Osteoblast (primary cell): ENCODE results near the gene TRHDE. TPM values are rescaled to one million over a fixed set of nuclear protein-coding genes. Genes with fewer than 3 reads are reported as not detected.

Experiments
- DNase-seq: peaks from one replicate; pipeline ENCODE4 v3.0.0; 2011; ENCODE audit warnings: low spot score, mixed read lengths; ENCODE audit not compliant: insufficient read length; ENCODE audit errors: missing footprints
- H2AFZ ChIP-seq: 2 replicates; pipeline ENCODE4 v1.6.0; 2011; ENCODE audit warnings: mild to moderate bottlenecking, low read length
- H3K27ac ChIP-seq: 2 replicates; pipeline ENCODE4 v1.5.1; 2011; ENCODE audit warnings: mild to moderate bottlenecking, low read depth, low read length, moderate library complexity
- H3K27me3 ChIP-seq: 2 replicates; pipeline ENCODE4 v1.6.0; 2012; ENCODE audit warnings: mild to moderate bottlenecking, control low read depth, inconsistent platforms, low read length, moderate library complexity; ENCODE audit not compliant: insufficient read depth
- H3K36me3 ChIP-seq: 2 replicates; pipeline ENCODE4 v1.5.1; 2011; ENCODE audit warnings: mild to moderate bottlenecking, low read length, control low read depth, moderate library complexity; ENCODE audit not compliant: insufficient read depth
- H3K4me1 ChIP-seq: 2 replicates; pipeline ENCODE4 v1.5.1; 2011; ENCODE audit warnings: mild to moderate bottlenecking, low read length, control low read depth, moderate library complexity; ENCODE audit not compliant: insufficient read depth
- H3K4me2 ChIP-seq: 2 replicates; pipeline ENCODE4 v1.6.0; 2011; ENCODE audit warnings: mild to moderate bottlenecking, low read length; ENCODE audit not compliant: insufficient read depth
- H3K4me3 ChIP-seq: fragments of 200-600 bp; sonication (generic); 3 replicates; pipeline ENCODE4 v1.5.1; 2012; ENCODE audit warnings: mild to moderate bottlenecking, low read length, inconsistent platforms; ENCODE audit not compliant: insufficient read depth
- H3K79me2 ChIP-seq: 2 replicates; pipeline ENCODE4 v1.6.0; 2012; ENCODE audit warnings: mild to moderate bottlenecking, low read length, control low read depth, inconsistent platforms; ENCODE audit not compliant: insufficient read depth
- H3K9me3 ChIP-seq: 2 replicates; pipeline ENCODE4 v1.5.1; 2011; ENCODE audit warnings: low read depth, low read length, control low read depth
- H4K20me1 ChIP-seq: 2 replicates; pipeline ENCODE4 v1.6.0; 2012; ENCODE audit warnings: mild to moderate bottlenecking, low read length, control low read depth; ENCODE audit not compliant: insufficient read depth
- total RNA-seq: library from RNA; depleted of rRNA; stranded (reverse); fragments of >200 nt; gene quantifications from 2 replicates; pipeline ENCODE4 v1.2.3, GENCODE V29; 2012
- TF ChIP-seq, protein P1 (sequence below): IDR thresholded peaks from 2 replicates; pipeline ENCODE4 v1.5.1; 2011; ENCODE audit warnings: mild to moderate bottlenecking, low read depth, low read length, moderate library complexity; ENCODE audit errors: extremely low read depth

TRHDE gene
- total RNA-seq, 1 donor, result under 0.01 TPM

DNA sequence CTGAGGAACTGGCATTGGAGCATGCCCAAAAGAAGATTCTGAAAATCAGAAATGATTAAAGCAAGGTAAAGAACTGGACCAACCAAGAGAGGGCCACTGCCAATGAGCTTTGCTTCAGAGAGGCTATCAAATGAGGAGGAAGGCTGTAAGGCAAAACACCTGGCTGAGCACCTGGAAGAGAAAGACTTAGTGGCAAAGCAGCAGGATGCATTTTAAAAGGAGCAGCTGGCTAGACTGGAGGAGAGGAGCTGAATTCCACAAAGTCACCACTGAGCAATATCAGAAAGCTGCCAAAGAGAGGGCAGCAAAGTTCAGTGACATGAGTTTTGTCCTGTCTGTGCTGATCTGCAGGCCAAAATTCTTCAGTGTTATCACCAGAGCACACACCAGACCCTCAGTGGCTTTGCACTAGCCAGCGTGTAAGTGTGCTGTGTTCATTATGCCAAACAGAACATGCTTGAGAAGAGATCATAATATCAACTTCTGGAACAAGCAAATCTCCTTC lies 338.7 kb downstream of the TRHDE start:
- Histone ChIP-seq H4K20me1 (no peaks in the 10 kb centered on the region), H3K36me3 (no peaks in the 10 kb centered on the region), H3K4me1 (no peaks in the 10 kb centered on the region), H3K9me3 (no peaks in the 10 kb centered on the region), H3K4me3 (no peak overlapping the region), H2AFZ (no peak overlapping the region), H3K27ac (no peak overlapping the region), H3K4me2 (no peak overlapping the region), H3K27me3 (no peaks in the 10 kb centered on the region), H3K79me2 (no peaks in the 10 kb centered on the region)
- DNase-seq, result no peak
- TF ChIP-seq, protein P1, sequence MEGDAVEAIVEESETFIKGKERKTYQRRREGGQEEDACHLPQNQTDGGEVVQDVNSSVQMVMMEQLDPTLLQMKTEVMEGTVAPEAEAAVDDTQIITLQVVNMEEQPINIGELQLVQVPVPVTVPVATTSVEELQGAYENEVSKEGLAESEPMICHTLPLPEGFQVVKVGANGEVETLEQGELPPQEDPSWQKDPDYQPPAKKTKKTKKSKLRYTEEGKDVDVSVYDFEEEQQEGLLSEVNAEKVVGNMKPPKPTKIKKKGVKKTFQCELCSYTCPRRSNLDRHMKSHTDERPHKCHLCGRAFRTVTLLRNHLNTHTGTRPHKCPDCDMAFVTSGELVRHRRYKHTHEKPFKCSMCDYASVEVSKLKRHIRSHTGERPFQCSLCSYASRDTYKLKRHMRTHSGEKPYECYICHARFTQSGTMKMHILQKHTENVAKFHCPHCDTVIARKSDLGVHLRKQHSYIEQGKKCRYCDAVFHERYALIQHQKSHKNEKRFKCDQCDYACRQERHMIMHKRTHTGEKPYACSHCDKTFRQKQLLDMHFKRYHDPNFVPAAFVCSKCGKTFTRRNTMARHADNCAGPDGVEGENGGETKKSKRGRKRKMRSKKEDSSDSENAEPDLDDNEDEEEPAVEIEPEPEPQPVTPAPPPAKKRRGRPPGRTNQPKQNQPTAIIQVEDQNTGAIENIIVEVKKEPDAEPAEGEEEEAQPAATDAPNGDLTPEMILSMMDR, result no peak

DNA sequence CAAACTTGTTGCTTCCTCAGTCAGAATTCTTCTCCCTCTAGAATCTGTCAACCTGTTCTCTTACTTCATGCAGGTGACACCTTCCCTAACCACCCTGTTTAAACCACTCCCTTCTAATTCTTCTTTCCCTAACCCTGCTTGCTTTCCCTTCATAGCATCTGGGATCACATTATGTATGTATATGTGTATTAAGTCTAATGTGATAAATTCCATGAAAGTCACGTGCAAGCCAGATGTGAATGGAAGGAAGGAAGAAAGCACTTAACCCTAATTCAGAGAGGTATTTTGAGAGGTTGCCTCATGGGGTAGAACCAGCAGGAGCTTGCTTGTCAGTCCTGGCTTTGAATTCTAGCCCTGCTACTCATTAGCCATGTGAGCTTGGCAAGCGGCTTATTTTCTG lies 340.0 kb downstream of the TRHDE start:
- H3K27me3 ChIP-seq, result no peaks in the 10 kb centered on the region
- no peaks in the 10 kb centered on the region for H3K36me3 ChIP-seq
- no peak overlapping the region for H3K27ac ChIP-seq
- TF ChIP-seq, protein P1, result no peak
- no peak overlapping the region for H2AFZ ChIP-seq
- no peak overlapping the region for H3K4me2 ChIP-seq
- no peaks in the 10 kb centered on the region for H3K4me1 ChIP-seq
- H3K4me3 ChIP-seq, result no peak overlapping the region
- DNase-seq, result no peak
- no peaks in the 10 kb centered on the region for H3K79me2 ChIP-seq
- no peaks in the 10 kb centered on the region for H4K20me1 ChIP-seq
- H3K9me3 ChIP-seq, result no peaks in the 10 kb centered on the region

DNA sequence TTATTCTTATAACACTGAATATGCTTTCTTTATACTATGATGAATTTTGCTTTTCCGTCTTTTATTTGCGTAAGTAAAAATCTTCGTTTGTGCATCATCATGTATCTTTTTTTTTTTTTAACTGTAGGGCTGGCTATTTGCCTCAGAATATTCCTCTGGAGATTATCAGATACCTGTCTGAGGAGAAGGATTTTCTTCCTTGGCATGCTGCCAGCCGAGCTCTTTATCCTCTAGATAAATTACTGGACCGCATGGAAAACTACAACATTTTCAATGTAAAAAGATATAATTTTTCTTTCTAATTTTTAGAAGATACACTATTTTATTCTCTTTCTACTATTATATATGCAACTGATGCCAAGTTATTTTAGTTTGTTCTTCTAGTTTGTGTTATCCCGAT lies 346.6 kb downstream of the TRHDE start:
- TF ChIP-seq, protein P1, result no peak
- DNase-seq, result no peak
- no peak overlapping the region for H3K4me2 ChIP-seq
- H3K4me3 ChIP-seq, result no peak overlapping the region
- H3K79me2 ChIP-seq, result no peaks in the 10 kb centered on the region
- H3K36me3 ChIP-seq, result no peaks in the 10 kb centered on the region
- H3K4me1 ChIP-seq, result no peaks in the 10 kb centered on the region
- H3K9me3 ChIP-seq, result no peaks in the 10 kb centered on the region
- no peaks in the 10 kb centered on the region for H4K20me1 ChIP-seq
- H3K27ac ChIP-seq, result no peak overlapping the region
- no peaks in the 10 kb centered on the region for H3K27me3 ChIP-seq
- H2AFZ ChIP-seq, result no peak overlapping the region

DNA sequence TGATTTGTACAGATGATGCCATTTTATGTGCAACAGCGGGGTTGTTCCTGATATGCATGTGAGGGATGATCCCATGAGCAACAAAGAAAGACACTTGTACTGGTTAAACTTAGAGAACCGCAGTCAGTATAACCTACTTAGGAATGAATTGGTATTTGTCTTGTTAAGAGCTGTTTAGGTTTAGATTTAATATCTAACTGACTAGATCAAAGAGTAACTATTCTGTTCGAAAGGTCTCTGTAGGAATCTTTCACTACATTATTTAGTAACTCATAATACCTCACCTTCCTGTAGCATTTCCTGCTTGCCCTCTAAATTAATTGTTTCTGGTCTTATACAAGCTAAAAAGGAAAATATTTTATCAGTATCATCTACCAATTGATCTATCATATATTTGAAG lies 350.4 kb downstream of the TRHDE start:
- Histone ChIP-seq H3K27ac (no peak overlapping the region), H3K9me3 (no peaks in the 10 kb centered on the region), H3K4me2 (no peak overlapping the region), H3K27me3 (no peaks in the 10 kb centered on the region), H3K4me1 (no peaks in the 10 kb centered on the region), H3K79me2 (no peaks in the 10 kb centered on the region), H3K4me3 (no peak overlapping the region), H3K36me3 (no peaks in the 10 kb centered on the region), H4K20me1 (no peaks in the 10 kb centered on the region), H2AFZ (no peak overlapping the region)
- DNase-seq, result no peak
- TF ChIP-seq, protein P1, result no peak
